ENCODE results near the gene RIN3. TPM values are rescaled to one million over a fixed set of nuclear protein-coding genes. Genes with fewer than 3 reads are reported as not detected.

RIN3 gene
- total RNA-seq, 4 donors from 2014 or later, result 6.2 to 29.8 (median 12.2) TPM

DNA sequence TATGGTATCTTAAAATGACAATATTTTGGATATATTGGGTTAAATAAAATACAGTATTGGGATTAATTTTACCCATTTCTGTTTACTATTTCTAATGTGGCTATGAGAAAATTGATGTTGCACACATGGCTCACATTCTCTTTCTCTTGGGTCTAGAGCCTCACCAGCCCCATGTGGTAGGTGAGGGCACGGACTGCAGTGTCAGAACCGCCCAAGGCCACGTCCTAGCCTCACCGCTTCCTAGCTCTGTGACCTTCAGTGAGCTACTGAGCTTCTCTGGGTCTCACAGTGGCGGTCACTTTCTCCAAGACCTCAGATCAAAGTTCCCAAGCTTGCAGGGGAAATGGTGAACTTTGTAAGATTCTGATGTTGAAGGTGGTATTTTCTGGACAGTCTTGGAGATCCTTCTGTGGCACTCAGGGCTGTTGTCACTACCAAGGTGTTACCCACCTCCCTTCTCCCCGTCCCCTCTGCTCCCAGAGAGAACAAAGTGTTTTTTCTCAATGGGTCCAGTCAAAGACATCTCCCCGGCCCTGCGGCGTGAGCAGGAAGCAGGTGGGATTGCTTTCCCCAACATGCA is 87.6 kb downstream of the RIN3 start:
- no peak overlapping the region for H3K4me3 ChIP-seq
- H3K27me3 ChIP-seq, result no peaks in the 10 kb centered on the region
- H3K36me3 ChIP-seq, result no peaks in the 10 kb centered on the region
- intact Hi-C loops (cut with DNase I; ENCODE audit: low total_unique reads), result no loop called here
- H3K4me1 ChIP-seq, result no peaks in the 10 kb centered on the region
- no peak for DNase-seq
- peak overlapping the region; percentile 3 to 24 for H3K27ac ChIP-seq
- H3K9me3 ChIP-seq, result no peaks in the 10 kb centered on the region
- TF ChIP-seq POLR2A (IDR thresholded peaks at IDR 0.05), result no peak
- TF ChIP-seq, protein P1, sequence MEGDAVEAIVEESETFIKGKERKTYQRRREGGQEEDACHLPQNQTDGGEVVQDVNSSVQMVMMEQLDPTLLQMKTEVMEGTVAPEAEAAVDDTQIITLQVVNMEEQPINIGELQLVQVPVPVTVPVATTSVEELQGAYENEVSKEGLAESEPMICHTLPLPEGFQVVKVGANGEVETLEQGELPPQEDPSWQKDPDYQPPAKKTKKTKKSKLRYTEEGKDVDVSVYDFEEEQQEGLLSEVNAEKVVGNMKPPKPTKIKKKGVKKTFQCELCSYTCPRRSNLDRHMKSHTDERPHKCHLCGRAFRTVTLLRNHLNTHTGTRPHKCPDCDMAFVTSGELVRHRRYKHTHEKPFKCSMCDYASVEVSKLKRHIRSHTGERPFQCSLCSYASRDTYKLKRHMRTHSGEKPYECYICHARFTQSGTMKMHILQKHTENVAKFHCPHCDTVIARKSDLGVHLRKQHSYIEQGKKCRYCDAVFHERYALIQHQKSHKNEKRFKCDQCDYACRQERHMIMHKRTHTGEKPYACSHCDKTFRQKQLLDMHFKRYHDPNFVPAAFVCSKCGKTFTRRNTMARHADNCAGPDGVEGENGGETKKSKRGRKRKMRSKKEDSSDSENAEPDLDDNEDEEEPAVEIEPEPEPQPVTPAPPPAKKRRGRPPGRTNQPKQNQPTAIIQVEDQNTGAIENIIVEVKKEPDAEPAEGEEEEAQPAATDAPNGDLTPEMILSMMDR (IDR thresholded peaks at IDR 0.05), result no peak

DNA sequence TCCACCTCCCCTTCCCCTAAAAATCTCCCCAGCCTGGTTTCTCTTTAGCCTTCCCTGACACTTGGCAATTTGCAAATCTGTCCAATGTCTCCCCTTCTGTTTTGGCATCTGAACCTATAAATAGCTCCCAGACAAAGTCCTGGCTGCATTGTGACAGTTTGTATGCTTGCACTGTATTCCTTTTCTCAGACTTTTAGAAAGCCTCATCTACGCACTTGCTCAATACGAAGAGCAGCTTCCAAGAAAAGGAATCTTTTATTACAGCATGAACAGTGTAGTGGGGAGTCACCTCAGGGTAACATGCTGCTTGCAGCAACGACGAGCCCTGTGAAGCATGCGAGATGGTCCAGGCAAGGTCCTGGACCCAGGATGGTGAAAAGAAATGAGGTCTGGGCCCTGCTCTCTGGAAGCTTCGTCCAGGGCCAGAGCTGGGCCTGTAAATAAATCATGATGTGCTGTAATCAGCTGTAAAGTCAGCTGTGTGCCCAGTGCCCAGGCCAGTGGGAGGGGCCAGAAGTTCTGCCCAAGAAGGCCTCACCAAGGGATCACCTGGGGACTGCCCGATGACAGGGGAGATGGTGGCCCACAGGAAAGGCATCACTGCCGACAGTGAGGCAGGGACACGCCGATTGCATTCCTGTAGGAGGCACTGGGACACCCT is 88.3 kb downstream of the RIN3 start:
- no peak for DNase-seq
- H3K36me3 ChIP-seq, result no peaks in the 10 kb centered on the region
- no peaks in the 10 kb centered on the region for H3K9me3 ChIP-seq
- H3K4me3 ChIP-seq, result no peak overlapping the region
- no peaks in the 10 kb centered on the region for H3K27me3 ChIP-seq
- TF ChIP-seq, protein P1 (IDR thresholded peaks at IDR 0.05), result no peak
- no peak for TF ChIP-seq POLR2A (IDR thresholded peaks at IDR 0.05)
- no peaks in the 10 kb centered on the region for H3K4me1 ChIP-seq
- intact Hi-C loops (cut with DNase I; ENCODE audit: low total_unique reads), result no loop called here
- H3K27ac ChIP-seq, result peak overlapping the region; percentile 3 to 24

DNA sequence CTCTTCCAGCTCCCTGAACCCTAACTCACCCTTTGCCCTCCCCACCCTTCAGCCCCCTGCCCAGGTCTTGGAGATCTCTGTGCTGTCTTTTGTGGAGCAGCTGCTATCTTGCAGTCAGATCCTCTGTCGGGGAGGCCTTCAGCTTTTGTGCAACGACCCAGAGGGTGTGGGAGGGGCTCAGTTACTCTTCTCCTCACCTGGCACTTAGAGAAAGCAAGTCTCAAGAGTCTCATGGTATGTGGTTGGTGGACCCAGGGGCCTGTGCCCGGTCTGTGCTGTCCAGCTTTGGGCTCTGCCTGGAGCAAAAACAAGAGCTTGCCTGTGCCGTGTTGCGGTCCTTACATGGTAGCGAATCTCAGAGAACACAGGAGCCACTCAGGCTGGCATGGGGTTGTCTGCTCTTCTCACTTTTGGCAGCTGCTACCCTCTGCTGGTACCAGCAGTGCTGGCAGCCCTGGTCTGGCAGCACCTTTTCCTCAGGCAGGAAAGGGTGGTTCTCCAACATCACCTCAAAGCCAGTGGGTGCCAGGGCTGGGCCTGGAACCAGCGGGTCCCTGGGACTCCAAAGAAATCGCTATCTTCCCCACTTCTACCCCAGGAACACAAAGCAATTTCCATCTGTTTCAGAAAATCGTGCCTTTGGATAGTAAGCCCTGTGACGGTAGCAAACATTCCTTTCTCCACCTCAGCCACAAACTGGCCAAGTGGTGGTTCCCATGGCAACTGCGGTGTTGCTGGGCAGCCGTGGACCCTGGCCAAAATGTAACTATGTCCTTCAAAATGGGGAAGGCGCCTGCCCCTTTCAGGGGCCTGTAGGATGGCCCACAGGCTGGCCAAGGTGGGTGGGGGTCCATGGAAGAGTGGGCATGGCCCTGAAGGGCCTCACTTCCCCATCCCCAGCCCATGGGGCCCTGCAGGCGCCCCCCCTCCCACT is 90.0 kb downstream of the RIN3 start:
- no peaks in the 10 kb centered on the region for H3K27me3 ChIP-seq
- H3K4me3 ChIP-seq, result no peak overlapping the region
- no peaks in the 10 kb centered on the region for H3K4me1 ChIP-seq
- no peak overlapping the region for H3K27ac ChIP-seq
- H3K9me3 ChIP-seq, result no peaks in the 10 kb centered on the region
- intact Hi-C loops (cut with DNase I; ENCODE audit: low total_unique reads), result no loop called here
- no peak for DNase-seq
- no peaks in the 10 kb centered on the region for H3K36me3 ChIP-seq
- TF ChIP-seq, protein P1 (IDR thresholded peaks at IDR 0.05), result peak in 1 of 4 experiments; percentile 27
- no peak for TF ChIP-seq POLR2A (IDR thresholded peaks at IDR 0.05)

DNA sequence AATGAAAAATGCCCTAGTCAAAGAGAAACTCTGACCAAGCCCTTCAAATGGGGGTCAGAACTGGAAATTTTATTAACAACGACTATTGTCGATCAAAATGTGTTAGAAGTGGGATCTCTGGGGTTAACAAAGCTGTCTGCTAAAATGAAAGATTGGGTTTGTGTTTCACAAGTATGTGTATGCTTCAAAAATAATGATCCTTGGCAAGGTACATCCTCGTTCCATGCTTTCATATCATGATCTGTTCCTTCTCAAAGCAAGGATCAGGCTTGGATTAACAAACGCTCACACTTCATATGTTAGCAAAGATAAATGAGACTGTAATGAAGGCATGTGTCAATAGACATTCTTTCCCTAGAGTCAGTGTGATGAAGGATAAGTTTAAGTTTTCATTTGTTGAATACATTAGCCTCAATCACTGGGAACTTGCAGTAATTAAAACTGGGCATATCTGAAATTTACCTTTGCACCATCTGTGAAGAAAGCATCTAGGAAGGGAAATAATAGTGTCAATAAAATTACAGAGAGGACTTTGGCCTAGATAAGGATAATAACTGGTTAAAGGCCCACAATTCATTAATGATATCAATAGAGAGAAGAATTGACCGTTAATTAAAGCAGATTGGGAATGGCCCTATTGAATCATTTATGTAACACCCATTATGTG is 91.8 kb downstream of the RIN3 start:
- Histone ChIP-seq H3K27ac (no peak overlapping the region), H3K4me1 (no peaks in the 10 kb centered on the region), H3K27me3 (no peaks in the 10 kb centered on the region), H3K9me3 (no peaks in the 10 kb centered on the region), H3K4me3 (no peak overlapping the region), H3K36me3 (no peaks in the 10 kb centered on the region)
- TF ChIP-seq POLR2A (IDR thresholded peaks at IDR 0.05), result no peak
- TF ChIP-seq, protein P1 (IDR thresholded peaks at IDR 0.05), result no peak
- intact Hi-C loops (cut with DNase I; ENCODE audit: low total_unique reads), result no loop called here
- no peak for DNase-seq
